ENCODE results near the gene MATK.

The MATK gene

DNA sequence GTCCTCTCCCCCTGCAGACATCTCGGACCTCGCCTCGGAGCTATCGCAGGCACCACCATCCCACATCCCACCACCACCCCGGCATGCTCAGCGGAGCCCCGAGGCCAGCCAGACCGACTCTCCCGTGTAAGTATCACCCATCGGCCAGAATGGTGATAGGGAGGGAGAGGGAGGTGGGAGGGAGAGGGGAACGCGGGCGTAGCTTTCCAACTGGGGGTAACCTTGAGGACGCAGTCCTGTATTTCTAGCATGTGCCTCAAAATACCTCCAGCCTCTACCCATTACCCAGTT lies 51.9 kb downstream of the MATK start:
- TF ChIP-seq, protein P1, sequence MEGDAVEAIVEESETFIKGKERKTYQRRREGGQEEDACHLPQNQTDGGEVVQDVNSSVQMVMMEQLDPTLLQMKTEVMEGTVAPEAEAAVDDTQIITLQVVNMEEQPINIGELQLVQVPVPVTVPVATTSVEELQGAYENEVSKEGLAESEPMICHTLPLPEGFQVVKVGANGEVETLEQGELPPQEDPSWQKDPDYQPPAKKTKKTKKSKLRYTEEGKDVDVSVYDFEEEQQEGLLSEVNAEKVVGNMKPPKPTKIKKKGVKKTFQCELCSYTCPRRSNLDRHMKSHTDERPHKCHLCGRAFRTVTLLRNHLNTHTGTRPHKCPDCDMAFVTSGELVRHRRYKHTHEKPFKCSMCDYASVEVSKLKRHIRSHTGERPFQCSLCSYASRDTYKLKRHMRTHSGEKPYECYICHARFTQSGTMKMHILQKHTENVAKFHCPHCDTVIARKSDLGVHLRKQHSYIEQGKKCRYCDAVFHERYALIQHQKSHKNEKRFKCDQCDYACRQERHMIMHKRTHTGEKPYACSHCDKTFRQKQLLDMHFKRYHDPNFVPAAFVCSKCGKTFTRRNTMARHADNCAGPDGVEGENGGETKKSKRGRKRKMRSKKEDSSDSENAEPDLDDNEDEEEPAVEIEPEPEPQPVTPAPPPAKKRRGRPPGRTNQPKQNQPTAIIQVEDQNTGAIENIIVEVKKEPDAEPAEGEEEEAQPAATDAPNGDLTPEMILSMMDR (IDR thresholded peaks at IDR 0.05; ENCODE audit: control extremely low read depth, extremely low read depth, low read depth, missing control alignments): no peak
- no peak for DNase-seq (ENCODE audit: extremely low spot score)
- ChIA-PET POLR2A (no interaction called here), CTCF (interaction anchor here (1.3 to 2.0 kb wide), 2 partner anchors 14 to 16 kb away, joined by 3 to 5 read pairs; no protein-coding TSS in a partner anchor)

DNA sequence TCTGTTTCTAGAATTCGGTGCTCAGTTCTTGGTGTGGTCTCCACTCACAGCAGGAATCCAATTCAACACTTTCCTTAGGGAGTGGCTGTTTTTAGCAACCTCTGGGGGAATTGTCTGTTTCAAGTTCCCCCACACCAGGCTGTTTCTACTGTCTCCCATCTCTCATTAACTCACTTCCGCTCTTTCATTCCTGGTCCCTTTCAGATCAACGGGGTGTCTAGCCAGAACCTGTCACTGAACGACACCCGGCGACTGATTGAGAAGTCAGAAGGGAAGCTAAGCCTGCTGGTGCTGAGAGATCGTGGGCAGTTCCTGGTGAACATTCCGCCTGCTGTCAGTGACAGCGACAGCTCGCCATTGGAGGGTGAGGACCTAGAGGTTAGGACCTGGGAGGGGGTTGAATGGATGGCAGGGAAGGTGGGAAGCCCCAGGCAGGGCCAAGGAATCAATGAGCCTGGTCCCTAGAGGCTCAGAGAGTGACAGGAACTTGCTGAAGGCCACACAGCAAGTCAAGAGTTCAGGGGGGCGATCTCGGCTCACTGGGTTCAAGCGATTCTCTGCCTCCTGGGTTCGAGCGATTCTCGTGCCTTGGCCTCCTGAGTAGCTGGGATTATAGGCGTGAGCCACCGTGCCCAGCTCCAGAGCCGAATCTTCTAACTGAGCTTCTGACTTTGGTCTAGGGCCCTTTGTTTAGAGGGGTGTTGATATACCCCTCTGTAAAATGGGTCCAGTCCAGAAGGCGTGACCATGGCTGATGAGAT lies 52.5 kb downstream of the MATK start:
- POLR2A ChIA-PET: no interaction called here
- no peak for DNase-seq (ENCODE audit: extremely low spot score)
- TF ChIP-seq, protein P1 (IDR thresholded peaks at IDR 0.05; ENCODE audit: control extremely low read depth, extremely low read depth, low read depth, missing control alignments): no peak
- CTCF ChIA-PET: interaction anchor here (1.3 to 2.0 kb wide), 2 partner anchors 14 to 15 kb away, joined by 3 to 5 read pairs; no protein-coding TSS in a partner anchor

DNA sequence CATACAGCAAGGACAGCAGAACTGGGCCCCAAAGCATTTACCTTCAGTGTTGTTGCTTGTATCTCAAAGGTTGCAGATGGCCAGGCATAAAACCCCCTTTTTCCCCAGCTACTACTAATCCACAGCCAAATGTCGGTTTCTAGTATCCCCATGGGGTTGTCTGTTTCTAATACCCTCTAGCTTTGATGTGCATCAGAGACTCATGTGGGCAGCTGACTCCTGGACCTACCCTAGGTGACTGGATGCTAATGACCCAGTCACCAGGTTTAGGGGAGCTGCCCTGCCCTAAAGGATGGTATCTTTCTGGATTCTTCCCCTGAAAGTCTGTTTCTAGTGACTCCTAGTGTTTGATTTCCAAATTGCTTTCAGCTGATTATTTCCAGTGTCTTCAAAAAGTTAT lies 54.1 kb downstream of the MATK start:
- DNase-seq (ENCODE audit: extremely low spot score): no peak
- TF ChIP-seq, protein P1 (IDR thresholded peaks at IDR 0.05; ENCODE audit: control extremely low read depth, extremely low read depth, low read depth, missing control alignments): no peak
- ChIA-PET CTCF (no interaction called here), POLR2A (no interaction called here)

DNA sequence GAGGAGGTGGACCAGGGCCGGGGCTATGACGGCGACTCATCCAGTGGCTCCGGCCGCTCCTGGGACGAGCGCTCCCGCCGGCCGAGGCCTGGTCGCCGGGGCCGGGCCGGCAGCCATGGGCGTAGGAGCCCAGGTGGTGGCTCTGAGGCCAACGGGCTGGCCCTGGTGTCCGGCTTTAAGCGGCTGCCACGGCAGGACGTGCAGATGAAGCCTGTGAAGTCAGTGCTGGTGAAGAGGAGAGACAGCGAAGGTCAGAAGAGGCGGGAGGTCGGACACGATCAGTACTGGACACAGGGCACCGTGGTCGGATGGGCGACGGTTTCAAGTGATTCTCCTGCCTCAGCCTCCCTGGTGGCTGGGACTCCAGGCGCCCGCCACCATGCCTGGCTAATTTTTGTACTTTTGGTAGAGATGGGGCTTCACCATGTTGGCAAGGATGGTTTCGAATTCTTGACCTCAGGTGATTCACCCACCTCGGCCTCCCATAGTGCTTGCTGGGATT lies 55.7 kb downstream of the MATK start:
- ChIA-PET POLR2A (no interaction called here), CTCF (no interaction called here)
- DNase-seq (ENCODE audit: extremely low spot score): no peak
- TF ChIP-seq, protein P1 (IDR thresholded peaks at IDR 0.05; ENCODE audit: control extremely low read depth, extremely low read depth, low read depth, missing control alignments): no peak
